ENCODE measurements around the gene S1PR5.
"Not testable (repeated sequence)": the region's sequence is repeated elsewhere in the genome, so short reads cannot be mapped to it uniquely, and the experiment has no call there.

The S1PR5 gene

DNA sequence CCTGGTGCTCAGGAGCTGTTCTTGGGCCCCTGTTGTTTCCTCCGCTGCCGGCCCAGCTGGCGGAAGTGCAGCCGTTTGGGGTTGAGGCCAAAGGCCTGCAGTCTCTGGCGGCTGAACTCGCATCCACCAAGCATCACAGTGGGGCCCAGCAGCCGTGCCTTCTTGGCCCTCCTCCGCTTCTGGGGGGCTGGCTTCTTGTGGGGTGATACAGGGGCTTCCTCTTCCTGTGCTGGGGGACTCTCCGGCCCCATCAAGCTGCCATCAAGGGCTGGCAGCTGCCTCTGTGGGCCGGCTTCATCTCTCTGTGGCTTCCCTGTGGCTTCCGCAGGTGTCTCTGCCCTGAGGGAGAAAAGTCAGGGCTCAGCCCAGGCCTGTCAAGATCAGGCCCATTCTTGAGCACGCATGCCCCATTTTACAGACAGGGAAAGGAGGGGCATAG lies 36.7 kb upstream of the S1PR5 start:
- Histone ChIP-seq H3K9me3 (ENCODE audit: severe bottlenecking) (no peaks in the 10 kb centered on the region), H3K27ac (no peak overlapping the region), H3K4me3 (ENCODE audit: low read depth, low read length) (no peak overlapping the region), H3K27me3 (ENCODE audit: insufficient read depth, low read depth, severe bottlenecking) (no peaks in the 10 kb centered on the region), H3K36me3 (peaks cover 99% of the 10 kb centered on the region)
- no peak for DNase-seq
- no peak for TF ChIP-seq CTCF (IDR thresholded peaks at IDR 0.05; ENCODE audit: low read depth, low read length)

DNA sequence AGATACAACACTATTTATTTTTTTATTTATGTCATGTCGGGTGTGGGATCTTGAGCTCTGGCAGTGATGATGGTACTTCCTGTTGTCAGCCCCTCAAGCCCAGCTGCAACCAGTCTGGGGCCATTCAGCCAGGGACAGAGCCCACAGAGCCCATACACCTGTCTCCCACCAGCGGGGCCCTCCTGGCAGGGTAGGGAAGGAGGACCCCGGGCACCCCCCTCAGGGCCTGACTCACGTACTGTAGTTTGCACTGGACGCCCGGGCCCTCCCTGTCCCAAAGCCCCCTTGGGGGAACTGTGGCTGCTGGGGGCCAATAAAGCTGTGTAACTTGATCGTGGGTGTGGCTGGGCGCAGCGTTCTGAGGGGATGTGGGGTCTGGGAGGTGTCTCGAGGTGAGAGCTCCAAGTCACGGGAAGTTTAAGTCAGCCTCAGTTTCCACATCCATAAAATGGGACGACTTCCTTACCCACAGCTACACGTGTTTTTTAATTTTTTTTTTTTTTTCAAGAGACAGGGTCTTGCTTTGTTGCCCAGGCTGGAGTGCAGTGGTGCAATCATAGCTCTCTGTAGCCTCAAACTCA lies 35.9 kb upstream of the S1PR5 start:
- H3K9me3 ChIP-seq (ENCODE audit: severe bottlenecking) = no peaks in the 10 kb centered on the region
- no peak overlapping the region for H3K4me3 ChIP-seq (ENCODE audit: low read depth, low read length)
- no peaks in the 10 kb centered on the region for H3K27me3 ChIP-seq (ENCODE audit: insufficient read depth, low read depth, severe bottlenecking)
- DNase-seq = no peak
- peaks cover 99% of the 10 kb centered on the region for H3K36me3 ChIP-seq
- H3K27ac ChIP-seq = no peak overlapping the region
- no peak for TF ChIP-seq CTCF (IDR thresholded peaks at IDR 0.05; ENCODE audit: low read depth, low read length)

GRCh38 chr19:10552510-10553053 lies 35.3 kb upstream of the S1PR5 start:
- H3K9me3 ChIP-seq (ENCODE audit: severe bottlenecking) = no peaks in the 10 kb centered on the region
- H3K4me3 ChIP-seq (ENCODE audit: low read depth, low read length) = no peak overlapping the region
- no peaks in the 10 kb centered on the region for H3K27me3 ChIP-seq (ENCODE audit: insufficient read depth, low read depth, severe bottlenecking)
- H3K36me3 ChIP-seq = peaks cover 97% of the 10 kb centered on the region
- peak overlapping the region; percentile 44; the same call in 1 of the 2 replicates for H3K27ac ChIP-seq
- no peak for TF ChIP-seq CTCF (IDR thresholded peaks at IDR 0.05; ENCODE audit: low read depth, low read length)
- DNase-seq = peak; percentile 71

DNA sequence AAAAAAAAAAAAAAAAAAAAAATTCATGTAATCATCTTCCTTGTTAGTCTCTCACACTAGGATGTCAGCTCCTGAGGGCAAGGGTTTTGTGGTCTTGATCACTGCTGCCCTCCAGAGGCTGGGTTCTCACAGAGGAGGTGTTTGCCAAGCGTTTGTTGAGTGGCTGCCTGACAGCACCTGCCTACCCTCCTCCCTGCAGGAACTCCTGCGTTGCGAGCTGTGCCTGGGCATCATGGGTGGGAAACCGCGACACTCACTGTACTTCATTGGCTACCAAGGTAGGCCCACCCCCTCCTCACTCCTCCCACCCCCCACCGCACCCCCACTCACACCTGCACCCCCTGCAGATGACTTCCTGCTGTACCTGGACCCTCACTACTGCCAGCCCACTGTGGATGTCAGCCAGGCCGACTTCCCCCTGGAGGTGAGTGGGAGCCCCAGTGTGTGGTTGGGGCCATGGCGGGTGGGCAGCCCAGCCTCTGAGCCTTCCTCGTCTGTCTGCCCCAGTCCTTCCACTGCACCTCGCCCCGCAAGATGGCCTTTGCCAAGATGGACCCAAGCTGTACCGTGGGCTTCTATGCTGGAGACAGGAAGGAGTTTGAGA lies 34.6 kb upstream of the S1PR5 start:
- TF ChIP-seq CTCF (IDR thresholded peaks at IDR 0.05; ENCODE audit: low read depth, low read length) = peak; percentile 37; the same call in 1 of the 2 replicates
- DNase-seq = peak; percentile 45
- H3K27ac ChIP-seq = peak overlapping the region; percentile 44
- H3K9me3 ChIP-seq (ENCODE audit: severe bottlenecking) = no peaks in the 10 kb centered on the region
- H3K27me3 ChIP-seq (ENCODE audit: insufficient read depth, low read depth, severe bottlenecking) = no peaks in the 10 kb centered on the region
- H3K36me3 ChIP-seq = peaks cover 96% of the 10 kb centered on the region
- H3K4me3 ChIP-seq (ENCODE audit: low read depth, low read length) = no peak overlapping the region

DNA sequence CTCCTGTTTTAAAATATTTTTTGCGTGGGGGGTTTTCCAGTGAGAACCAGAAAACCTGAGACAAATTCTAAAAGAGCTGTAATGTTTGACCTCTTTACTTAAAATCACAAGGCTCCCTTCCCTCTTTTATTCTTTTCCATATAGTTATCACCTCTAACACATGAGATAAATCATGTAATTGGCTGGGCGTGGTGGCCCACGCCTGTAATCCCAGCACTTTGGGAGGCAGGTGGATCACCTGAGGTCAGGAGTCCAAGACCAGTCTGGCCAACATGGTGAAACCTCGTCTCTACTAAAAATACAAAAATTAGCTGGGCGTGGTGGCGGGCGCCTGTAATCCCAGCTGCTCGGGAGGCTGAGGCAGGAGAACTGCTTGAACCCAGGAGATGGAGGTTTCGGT lies 33.8 kb upstream of the S1PR5 start:
- H3K27me3 ChIP-seq (ENCODE audit: insufficient read depth, low read depth, severe bottlenecking); H3K27ac ChIP-seq: not testable (repeated sequence)
- H3K36me3 ChIP-seq = peaks cover 93% of the 10 kb centered on the region

DNA sequence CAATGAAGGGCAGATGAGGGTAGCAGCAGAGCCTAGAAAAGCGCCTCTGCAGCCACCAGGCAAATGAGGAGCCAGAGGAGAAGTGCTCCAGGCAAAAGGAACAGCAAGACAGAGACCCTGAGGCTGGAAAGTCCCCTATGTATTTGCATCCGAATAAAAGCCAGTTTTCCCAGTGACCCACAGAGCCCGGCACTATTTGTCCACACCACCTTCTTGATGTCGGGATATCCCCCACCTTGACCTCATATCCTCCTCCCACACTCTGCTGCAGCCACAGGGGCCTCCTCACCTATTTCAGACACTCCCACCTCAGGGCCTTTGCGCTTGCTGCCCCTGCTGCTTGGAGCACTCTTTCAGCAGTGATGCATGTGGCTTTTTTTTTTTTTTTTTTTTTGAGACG lies 33.1 kb upstream of the S1PR5 start:
- peaks cover 91% of the 10 kb centered on the region for H3K36me3 ChIP-seq
- H3K27me3 ChIP-seq (ENCODE audit: insufficient read depth, low read depth, severe bottlenecking) = no peaks in the 10 kb centered on the region
- DNase-seq = no peak
- H3K27ac ChIP-seq = no peak overlapping the region
- no peak for TF ChIP-seq CTCF (IDR thresholded peaks at IDR 0.05; ENCODE audit: low read depth, low read length)
- H3K9me3 ChIP-seq (ENCODE audit: severe bottlenecking) = no peaks in the 10 kb centered on the region
- no peak overlapping the region for H3K4me3 ChIP-seq (ENCODE audit: low read depth, low read length)

More for the DNA sequence above, 33.8 kb upstream of the S1PR5 start:
- not testable (repeated sequence) for DNase-seq; H3K4me3 ChIP-seq (ENCODE audit: low read depth, low read length); H3K9me3 ChIP-seq (ENCODE audit: severe bottlenecking)
